ENCODE measurements around the gene HOXC13.

The HOXC13 gene, protein sequence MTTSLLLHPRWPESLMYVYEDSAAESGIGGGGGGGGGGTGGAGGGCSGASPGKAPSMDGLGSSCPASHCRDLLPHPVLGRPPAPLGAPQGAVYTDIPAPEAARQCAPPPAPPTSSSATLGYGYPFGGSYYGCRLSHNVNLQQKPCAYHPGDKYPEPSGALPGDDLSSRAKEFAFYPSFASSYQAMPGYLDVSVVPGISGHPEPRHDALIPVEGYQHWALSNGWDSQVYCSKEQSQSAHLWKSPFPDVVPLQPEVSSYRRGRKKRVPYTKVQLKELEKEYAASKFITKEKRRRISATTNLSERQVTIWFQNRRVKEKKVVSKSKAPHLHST

GRCh38 chr12:53938326-53939140 lies at the start of gene HOXC13:
TSS of gene HOXC13 (plus strand) at chr12:53938831. CDS start at chr12:53938907, 76 bp downstream.
- in situ Hi-C loops (cut with MboI; ENCODE audit: low sequenced_read_pairs), result no loop called here

GRCh38 chr12:53890081-53890480 lies 48.5 kb upstream of the HOXC13 start:
- in situ Hi-C loops (cut with MboI; ENCODE audit: low sequenced_read_pairs), result no loop called here

DNA sequence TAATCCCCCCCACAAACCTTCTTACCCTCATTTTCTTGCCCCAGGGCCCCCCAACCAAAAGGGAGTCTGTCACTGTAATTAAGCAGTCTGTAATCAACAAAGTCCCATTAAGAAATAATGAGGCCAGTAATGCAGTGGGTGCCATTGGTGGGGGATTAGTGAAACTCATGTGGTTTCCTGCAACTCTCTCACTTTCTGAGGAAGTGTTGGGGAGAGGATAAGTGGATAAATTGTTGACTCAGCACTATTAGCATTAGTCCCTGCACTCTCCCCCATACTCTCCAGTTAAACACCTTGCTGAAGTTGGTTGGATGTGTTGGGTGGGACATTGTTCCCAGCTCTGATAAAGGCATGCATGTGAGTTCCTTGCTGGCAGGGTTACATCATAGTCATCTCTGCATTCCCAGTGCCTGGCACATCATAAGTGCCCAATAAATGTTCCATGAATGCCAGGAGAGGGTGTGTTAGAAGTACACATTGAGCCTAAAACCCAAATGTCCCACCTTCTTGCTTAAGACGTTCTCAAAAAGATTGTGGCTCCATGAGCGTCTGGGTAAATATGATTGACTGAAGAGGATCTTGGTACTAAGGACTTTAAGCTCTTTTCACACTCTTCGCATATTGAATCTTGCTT lies 45.8 kb upstream of the HOXC13 start:
- in situ Hi-C loops (cut with MboI; ENCODE audit: low sequenced_read_pairs), result no loop called here

GRCh38 chr12:53899230-53899629 lies 39.4 kb upstream of the HOXC13 start:
- in situ Hi-C loops (cut with MboI; ENCODE audit: low sequenced_read_pairs), result no loop called here

- in situ Hi-C loops (cut with MboI; ENCODE audit: low sequenced_read_pairs), result no loop called here
Observed at GRCh38 chr12:53907103-53907502, 31.5 kb upstream of the HOXC13 start.

DNA sequence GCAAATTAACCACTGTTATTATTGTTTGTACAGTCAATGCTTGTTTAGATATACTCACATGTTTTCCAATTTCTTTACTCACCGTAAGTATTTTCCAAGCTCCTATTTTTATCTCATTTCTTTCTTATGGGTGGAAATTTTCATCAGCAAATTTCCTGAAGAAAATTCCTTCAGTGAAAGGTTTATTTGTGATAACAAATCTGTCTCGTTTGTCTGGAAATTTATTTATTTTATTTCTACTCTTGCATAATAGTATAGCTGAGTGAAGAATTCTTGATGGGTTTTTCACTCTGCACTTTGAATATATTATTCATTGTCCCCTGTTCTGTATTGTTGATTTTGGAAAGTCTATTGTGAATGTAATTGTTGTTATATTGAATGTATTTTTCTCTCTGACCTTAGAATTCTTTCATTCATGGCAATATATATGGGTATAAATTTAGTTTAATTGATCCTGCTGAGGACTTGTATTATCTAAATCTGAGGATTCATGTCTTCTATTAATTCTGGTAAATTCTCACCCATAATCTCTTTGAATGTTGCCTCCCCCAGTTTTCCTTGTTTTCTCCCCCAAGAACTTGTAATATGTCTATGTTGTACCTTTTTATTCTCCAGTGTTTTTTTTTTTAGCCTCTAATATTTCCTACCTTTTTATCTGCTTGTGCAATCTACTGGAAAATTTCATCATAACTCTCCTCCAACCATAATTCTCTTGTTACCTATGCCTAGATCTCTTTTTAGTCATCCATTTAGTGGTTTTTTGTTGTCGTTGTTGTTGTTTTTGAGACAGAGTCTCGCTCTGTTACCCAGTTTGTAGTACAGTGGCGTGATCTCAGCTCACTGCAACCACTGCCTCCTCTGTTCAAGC lies 21.6 kb upstream of the HOXC13 start:
- in situ Hi-C loops (cut with MboI; ENCODE audit: low sequenced_read_pairs), result no loop called here

GRCh38 chr12:53924521-53925405 lies 13.9 kb upstream of the HOXC13 start:
- in situ Hi-C loops (cut with MboI; ENCODE audit: low sequenced_read_pairs), result no loop called here

DNA sequence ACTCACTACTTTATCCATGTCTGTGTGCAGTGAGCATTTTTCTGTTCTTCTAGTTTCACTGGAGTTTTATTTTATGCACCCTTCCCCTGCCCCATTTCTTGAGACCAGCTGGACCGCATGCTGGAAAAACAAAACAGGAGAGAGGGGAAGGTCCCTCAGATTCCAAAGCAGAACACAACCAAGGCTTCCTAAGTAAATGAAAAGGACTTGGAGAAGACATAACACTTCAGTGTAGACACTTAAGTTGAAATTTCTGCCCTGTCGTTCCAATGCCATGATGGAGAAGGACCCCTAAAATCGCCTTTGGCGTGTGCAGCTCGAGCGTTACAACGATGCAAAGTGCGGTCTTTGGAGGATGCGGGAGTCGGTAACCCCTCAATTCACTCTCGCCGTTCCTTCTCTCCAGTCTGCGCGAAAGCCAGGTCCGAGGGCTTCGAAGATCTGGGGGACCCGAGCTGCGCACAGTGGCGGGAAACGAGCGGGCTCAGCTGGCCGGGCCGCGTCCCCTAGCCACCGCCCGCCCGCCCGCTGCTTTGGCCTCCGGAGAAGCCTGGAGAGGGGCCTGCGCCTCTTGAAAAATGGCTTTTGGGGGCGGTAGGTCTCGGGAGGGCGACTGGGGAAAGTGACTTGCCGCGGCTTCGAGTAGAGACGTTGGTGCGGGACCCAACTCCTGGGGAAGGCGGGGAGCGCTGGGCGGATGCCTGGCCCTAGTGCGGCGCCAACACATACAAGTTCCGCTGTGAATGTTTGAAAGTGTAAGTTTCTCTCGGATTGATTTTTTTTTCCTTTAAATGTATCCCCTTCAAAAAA lies 11.2 kb upstream of the HOXC13 start:
- in situ Hi-C loops (cut with MboI; ENCODE audit: low sequenced_read_pairs), result no loop called here

DNA sequence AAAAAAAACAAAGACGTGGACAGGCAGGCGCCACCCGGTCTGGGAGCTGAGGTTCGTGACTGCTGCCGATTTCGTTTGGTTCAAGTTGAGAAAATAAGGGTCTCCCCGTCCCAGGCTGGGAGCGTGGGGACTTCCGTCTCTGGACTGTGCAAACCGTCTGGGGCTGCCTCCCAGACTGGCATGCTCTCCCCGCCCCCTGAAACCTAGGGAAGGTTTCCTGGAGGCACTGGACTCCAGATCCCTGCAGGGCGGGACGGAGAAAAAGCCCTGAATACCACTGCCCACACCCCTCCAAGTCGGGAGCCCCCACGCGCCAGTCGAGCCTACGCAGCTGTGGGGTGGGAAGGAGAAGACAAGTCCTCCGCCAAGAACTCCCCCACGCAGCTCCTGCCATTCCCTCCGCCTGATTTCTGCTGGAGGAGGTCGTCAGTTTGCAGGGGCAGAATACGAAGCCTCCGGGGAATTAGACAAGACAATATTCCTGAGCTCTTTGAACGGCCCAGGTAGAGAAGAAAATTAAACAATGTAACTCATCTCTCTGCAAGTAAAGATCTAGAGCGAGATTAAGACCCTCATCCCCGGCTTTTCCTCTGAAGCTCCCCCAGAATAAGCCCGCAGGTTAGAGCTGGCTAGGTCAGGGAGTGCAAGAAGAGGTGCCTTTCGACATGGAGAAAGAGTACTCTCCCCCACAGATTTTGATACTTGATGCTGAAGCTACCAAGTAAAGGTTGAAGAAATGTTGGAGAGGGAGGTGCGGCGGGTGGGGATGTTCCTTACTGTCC lies 10.4 kb upstream of the HOXC13 start:
- in situ Hi-C loops (cut with MboI; ENCODE audit: low sequenced_read_pairs), result no loop called here

- in situ Hi-C loops (cut with MboI; ENCODE audit: low sequenced_read_pairs), result no loop called here
Observed at GRCh38 chr12:53929527-53929926, 9.1 kb upstream of the HOXC13 start.

DNA sequence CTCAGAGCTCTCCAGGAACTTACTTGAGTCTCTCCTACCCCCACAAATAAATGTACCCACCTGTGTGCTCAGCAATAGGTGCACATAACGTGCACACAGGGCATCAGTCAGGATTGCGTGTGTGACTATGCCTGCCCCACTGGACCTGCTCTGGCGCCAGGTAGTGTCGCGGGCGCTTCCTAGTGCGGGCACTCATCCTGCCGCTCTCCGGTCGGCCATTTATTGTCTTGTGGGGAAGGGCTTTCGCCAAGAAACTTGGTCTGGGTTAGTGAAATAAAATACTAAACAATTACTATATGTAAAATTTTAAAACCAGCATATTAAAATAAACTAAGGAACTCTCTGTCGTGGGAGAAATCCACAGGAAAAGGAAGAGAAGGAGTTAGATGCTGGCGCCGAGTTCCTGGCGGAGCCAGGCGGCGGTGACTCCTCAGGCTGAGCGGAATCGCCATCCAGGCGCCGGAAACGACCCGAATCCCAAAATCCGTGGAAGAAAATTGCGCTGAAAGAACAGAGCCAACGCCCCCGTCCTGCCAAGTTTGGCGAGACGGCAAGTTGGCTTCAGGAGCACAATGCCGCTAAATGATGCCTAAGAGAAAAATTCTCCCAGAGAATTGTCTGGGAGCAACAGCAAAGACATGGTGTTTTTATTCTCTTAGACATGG lies 7.9 kb upstream of the HOXC13 start:
- in situ Hi-C loops (cut with MboI; ENCODE audit: low sequenced_read_pairs), result no loop called here

- in situ Hi-C loops (cut with MboI; ENCODE audit: low sequenced_read_pairs), result no loop called here
Observed at GRCh38 chr12:53931844-53932581, 6.6 kb upstream of the HOXC13 start.

DNA sequence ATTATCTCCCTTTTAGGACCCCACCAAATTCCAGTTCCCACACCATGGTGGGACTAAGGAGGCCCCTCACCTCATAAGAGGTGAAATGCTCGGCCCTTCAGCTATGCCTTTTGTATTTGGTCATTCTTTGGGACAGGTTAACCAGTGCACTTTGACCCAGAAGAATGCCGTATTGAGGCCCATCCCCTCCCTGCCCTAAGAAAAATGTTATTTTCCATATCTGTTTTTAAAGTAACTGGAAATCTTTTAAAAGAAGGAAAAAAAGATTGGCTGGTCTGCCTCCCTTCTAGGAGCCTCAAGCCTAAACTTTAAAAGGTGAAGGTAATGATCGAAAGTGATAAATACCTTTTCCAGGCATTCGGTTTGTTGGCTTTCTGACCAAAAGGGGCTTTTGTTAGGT lies 5.7 kb upstream of the HOXC13 start:
- in situ Hi-C loops (cut with MboI; ENCODE audit: low sequenced_read_pairs), result no loop called here

DNA sequence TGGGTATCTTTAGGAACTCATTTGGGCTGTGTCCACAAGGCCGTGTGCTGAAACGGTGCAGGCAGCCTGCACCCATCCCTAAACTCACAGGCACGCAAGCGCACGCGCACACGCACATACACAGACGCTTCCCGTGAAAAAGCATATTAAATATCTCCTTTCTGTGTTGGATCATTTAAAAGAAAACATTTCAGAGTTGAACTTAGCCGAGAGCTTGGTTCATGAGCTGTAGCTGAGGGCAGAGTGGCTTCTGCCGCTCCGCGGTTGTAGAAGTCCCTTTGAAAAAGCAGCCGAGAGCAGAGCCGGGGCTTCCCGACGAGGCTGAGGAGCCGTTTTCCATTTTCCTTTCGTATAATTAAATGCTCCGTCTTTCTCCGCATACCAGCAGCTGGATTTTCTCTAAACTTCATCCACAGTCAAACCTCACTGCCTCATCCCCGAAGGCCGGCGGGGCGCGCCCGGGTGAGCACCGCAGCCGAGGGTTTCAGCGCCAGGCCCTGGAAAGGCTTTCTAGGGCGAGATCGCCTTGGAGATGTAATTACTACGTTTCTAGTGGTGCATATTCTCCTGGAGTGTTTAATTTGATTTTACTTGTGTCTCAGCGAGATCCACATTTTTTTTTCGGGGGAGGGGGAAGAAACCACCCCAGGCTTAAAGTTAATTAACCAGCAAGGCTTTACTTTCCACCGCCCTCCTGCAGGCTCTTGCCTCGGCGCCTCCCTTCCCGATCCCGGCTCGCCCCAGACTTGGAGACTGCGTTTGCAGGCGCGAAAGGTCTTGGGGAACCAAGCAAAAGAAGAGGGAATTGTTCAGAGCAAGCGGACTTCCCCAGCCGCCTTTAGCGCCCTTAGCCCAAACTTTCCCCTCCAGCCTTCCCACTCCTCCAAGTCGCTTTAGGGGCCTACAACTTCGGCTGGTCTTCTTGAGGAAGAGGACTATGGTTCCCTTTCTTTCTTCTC lies 3.0 kb upstream of the HOXC13 start:
- in situ Hi-C loops (cut with MboI; ENCODE audit: low sequenced_read_pairs), result no loop called here

- in situ Hi-C loops (cut with MboI; ENCODE audit: low sequenced_read_pairs), result no loop called here
Observed at GRCh38 chr12:53937099-53937498, 1.5 kb upstream of the HOXC13 start.

Data from hTERT RPE-1 (cell line).